GM21515 (cell line): ENCODE results near the gene PPY.
"Not testable (repeated sequence)": the region's sequence is repeated elsewhere in the genome, so short reads cannot be mapped to it uniquely, and the experiment has no call there.

ENCODE experiments used
- ATAC-seq: cut with Tn5 transposase; IDR thresholded peaks from one replicate; pipeline ENCODE4 v1.9.1; 2021; ENCODE audit not compliant: unreplicated experiment

Gene PPY

DNA sequence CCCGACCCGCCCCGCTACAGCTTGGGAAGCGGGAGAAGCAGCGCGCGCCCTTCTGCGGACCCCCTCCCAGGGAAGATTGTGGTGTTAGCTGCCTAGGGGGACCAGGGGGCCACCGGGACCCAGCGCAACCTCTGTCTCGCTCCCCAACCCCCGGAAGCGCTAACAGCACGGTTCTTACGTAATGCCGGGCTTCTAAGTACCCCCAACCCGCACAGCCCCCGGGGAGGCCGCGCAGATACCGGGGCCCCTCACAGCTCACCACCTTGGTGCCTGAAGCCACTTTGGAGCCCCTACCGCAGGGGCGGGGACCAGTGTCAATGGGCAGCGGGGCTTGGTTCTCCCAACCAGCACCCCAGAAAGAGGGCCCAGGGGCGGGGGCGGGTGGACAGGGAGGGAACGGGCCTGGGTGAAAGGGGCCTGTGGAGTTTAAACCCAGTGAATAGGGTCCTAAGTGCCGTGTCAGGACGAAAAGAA is 35.3 kb downstream of the PPY start:
- no peak for ATAC-seq

DNA sequence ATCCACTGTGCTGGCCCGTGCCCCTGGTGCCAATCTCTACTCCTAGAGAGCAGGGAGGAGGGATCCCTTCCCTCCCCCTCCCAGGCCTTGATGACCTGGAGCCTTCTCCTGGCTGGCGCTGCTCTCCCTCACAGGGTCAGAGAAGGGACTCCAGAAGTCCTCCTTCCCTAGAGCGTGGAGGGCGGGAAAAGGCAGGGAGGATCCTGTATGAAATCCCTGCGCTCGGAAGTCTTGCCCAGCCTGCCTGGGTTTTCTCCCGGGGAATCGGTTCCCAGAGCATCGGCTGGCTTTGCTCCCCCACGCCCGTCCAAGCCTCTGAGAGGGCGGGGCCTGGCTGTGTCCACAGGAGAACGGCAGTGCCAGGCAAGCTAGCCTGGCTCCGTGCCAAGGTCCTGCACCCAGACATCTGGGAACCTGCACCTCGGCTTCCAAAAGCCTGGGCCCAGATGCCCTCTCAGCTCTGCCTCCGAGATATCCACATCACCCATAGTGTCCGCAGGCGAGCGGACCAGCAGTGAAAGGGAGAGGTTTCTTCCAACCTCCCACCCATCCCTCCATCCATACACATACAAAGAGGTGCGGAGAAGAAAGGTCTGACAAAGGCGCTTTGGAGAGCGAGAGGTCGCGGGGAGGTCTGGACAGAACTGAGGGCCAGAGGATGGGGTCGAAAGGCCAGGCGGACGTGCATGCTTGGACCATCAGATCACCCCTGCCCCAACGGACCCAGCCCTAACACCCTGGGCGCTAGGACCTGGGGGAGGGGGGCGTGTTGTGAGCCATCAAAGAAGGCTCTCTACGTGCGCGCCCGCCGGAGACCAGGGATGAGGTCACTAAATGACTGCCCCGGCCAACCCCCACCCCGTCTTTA is 36.1 kb downstream of the PPY start:
- ATAC-seq = no peak

DNA sequence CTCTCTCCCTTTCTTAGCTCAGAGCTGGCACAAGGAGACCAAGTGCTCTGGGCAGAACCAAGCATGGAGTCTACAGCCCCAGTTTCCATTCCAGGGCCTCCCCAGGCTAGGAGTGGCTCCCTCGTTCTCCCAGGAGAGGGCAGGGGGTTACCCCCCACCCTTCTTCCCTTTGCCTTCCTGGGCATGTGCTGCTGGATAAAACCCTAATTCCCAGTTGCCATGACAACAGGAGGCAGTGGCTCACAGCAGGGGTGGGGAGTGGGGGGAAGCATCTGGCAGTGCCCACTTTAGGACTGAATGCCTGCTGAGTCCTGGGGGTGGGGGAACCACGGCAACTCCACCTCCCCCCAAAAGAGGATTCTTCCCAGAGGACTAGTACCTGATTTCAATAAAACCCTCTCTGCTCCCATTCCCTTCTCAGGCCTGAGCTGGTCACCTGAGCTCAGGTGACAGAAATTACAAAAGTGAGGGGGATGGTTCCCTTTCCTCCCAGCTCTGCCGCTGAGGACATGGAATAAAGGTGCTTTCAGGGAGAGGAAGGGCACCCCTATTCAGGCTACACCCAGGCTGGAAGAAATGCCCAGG is 36.8 kb downstream of the PPY start:
- ATAC-seq = no peak

DNA sequence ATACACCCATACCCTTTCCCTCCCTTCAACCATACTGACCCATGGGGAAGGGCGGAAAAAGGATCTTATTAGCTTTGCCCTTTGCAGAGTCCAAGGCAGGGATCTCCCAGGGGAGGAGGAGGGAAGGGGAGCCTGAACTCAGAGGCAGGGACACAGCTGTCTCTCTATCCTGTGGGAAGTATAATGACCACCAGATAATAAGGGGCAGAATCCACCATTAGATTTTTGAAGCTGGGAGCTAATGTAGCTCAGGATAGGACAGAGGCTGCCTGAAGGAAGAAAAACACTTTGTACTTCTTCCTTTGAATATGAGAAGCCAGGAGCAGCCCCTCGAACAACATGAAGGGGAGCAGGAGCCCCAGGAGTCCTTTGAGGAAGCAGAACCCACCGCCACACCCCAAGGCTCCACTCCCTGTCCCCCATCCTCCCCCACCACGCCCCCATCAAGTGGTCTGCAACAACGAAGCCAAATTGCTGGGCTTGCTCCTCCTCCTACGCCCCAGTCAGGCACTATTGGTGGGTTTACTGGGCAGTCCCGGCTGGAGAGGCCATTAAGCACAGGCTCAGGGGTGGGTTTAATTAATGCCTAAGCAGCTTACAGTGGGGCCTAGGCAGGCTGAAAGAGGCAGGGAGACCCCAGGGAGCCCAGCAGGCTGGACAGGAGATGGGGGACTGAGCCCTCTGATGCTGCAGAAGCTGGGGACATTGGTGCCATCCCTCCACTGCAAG is 40.3 kb downstream of the PPY start:
- ATAC-seq = no peak

DNA sequence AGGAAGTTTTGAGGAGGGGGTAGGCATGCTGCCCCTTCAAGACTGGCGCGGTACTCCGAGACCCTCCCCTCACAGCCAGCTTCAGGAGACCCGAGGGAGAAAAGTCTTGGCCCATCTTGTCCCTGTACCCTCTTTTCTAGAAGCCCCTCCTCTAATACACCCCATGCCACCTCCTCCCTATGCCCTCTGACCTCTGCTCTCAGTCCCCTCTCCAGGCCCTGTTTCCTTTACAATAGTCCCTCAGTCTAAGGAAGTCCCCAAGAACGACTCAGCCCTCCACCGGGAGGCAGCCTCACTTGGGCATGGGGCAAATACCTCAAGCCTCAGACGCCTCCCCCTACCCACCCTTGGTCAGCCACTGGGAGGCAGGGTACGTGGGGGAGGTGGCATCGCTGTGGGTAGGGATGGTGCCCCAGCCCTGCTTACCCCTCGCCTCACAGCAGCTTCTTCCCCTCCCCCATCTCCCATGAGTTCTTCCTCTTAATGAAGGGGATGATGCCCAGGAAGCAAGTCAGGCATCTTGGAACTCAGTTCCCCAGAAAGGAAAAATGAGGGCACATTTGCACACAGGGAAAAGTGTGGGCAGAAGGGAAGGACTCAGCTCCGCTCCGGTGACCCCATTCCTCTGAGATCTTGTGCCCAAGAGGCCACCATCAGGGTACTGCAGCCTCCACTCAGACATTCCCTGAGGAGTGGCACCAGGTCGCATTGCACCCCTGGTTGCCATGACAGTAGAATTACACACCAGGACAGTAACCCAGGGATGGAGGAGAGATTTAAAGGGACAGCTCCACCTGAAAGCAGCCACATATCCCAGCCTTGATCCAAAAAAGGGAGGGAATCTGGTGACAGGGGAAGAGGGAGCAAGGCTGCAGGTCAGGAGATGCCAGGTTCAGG is 41.2 kb downstream of the PPY start:
- no peak for ATAC-seq

DNA sequence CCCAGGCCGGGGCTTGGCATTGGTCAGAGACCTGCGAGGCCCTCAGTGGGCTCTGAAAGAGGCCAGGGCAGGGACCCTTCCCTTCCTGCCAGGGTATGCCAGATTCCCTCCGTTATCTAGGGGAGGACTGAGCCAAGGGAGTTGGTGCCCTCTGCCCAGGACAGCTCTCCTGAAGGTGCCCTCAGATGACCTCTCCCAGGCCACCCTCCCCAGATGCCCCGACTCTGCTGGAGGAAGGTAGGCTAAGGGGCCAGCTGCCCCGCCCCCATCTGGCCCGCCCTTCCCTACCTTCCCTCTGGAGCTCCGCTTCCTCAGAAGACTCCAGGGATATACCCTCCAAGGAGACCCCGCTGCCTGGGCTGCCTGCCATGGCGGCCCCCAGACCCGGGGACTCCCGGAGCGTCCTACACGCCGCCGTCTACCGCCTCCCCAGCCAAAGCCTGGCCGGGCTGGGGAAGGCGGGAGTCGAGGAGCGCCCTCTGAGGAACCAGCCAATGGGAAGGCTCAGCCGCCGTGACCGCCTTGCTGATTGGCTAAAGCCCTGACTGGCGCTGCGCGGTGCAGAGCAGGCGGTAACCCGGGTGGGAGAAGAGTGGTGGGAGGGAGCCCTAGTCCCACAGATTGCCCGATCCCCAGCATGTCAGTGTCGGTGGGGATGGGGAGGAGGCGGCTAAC is 42.0 kb downstream of the PPY start:
- ATAC-seq = no peak

DNA sequence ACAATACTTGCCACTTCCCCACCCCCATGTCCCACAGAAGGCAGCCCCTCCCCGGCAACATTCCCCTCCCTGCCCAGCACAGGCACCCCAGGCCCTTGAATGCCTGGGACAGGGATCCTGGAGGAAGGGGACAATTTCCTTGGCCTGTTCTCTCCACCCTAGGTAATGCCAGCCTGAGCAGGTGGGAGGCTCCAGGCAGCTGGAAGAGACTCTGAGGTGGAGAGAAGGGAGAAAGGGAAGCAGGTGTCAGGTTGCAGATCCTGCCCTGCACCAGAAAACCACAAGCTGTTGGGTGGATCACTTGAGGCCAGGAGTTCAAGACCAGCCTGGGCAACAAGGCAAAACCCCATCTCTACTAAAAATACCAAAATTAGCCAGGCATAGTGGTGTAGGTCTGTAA is 43.8 kb downstream of the PPY start:
- ATAC-seq = no peak

DNA sequence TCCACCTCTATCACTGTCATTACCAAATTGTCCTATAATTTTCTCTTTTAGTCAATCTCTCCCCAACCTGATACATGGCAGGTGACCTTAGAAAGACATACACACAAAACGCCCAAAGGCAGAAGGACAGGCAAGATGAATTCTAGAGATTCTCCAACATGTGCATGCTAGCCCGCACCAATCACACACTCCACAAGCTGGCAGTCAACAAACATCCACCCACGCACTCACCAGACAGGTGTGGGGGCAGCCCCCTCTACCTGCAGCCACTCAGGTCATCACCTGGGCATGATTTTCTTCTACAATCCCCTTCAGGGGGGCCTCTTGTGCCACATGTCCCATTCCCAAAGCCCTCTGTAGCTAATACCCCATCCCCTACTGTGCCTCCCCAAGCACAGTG is 44.4 kb downstream of the PPY start:
- ATAC-seq = no peak

DNA sequence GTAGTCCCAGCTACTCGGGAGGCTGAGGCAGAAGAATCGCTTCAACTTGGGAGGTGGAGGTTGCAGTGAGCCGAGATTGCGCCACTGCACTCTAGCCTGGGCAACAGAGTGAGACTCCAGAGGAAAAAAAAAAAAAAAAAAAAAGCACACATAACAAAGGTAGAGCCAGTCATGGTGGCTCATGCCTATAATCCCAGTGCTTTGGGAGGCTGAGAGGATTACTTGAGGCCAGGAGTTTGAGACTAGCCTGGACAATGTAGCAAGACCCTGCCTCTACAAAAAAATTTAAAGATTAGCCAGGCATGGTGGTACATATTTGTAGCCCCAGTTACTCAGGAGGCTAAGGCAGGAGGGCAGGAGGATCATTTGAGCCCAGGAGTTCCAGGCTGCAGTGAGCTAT is 47.8 kb downstream of the PPY start:
- ATAC-seq = not testable (repeated sequence)

DNA sequence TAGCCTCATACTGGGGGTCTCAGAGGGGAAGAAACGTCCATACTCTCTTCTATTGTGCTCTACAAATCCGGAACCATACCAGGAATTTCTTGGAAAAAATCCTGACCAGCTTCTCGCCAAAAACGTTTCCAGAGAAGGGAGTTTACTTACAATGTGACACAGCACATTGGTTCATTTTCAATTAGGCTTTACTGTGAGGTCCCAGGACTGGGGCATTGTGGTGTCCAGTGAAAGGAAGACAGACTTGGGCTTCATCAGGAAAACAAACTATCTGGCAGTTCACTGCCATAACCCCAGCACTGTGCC is 49.7 kb downstream of the PPY start:
- ATAC-seq = no peak

DNA sequence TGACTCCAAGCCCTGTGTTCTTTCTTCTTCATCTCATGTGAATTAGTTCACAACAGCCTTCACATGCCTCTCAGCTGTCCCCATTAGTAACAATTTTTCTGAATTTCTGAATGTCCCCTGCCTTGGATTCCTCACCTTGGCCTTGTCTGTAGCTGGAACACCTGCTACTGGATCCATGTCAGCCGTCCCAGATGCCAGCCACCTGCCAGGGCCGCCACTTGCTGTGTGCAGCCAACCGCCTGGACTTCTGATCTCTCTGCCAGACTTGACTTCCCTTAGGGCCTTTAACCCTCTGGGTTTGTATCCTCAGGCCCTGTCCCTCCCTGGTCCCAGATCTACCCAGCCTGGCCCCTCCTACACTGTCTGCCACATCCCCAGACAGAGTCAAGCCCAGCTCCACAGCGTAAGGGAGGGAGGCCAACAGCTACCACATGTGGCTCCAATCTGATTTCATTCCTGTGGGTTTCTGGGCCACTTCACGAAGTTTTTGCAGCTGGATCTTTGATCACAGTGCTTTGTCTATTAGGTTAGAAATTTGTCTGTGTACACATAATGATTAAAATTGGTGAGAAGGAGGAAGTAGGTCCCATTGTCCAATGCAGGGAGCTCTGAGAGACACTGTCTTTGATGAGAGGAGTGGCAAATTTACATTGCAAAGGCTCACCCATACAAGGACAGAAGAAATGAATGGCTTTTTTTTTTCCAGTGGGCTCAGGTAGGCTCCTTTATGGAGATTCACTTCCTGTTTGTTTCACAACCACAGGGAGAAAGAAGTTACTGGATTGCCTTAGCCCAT is 50.2 kb downstream of the PPY start:
- no peak for ATAC-seq
